GM12878 (cell line): ENCODE data around the gene PRPF40B. TPM values are rescaled to one million over a fixed set of nuclear protein-coding genes. Genes with fewer than 3 reads are reported as not detected.

Experiments used
- ATAC-seq: fragments of 200-7000 bp; cut with Tn5 transposase; 3 replicates; pipeline ENCODE4 v1.9.1; 2020; ENCODE audit warnings: mild to moderate bottlenecking, moderate library complexity
- BruUV-seq: library from RNA; stranded (reverse); fragments of 400-500 nt; replicated peaks from 2 replicates; lab custom pipeline; 2021; lab: Mats Ljungman, UMichigan
- CTCF ChIA-PET: fragments of 300-600 bp; sonication (Branson Sonifier 250); formaldehyde crosslinking; extraction: SDS; loops from one replicate; lab custom pipeline; 2021; ENCODE audit warnings: inconsistent platforms; lab: Yijun Ruan, JAX
- POLR2A ChIA-PET: fragments of 350-600 bp; formaldehyde crosslinking; extraction: SDS; loops from one replicate; lab custom pipeline; 2021; ENCODE audit warnings: inconsistent platforms; lab: Charles Lee
- RAD21 ChIA-PET: fragments of 300-600 bp; sonication (Branson Sonifier 250); formaldehyde crosslinking; loops from one replicate; lab custom pipeline; 2023; ENCODE audit warnings: antibody characterized with exemption; ENCODE audit not compliant: unreplicated experiment; lab: Charles Lee
- SMC1A ChIA-PET: fragments of 300-600 bp; sonication (Branson Sonifier 250); formaldehyde crosslinking; loops from one replicate; lab custom pipeline; 2023; ENCODE audit not compliant: unreplicated experiment, uncharacterized antibody; lab: Charles Lee
- DNase-seq: peaks from one replicate; pipeline ENCODE4 v3.0.0-alpha.2; 2011; ENCODE audit warnings: low read depth, low spot score
- FAIRE-seq: peaks from 3 replicates; lab custom pipeline; 2011; peaks lifted over from hg19 to GRCh38; lab: Jason Lieb, UNC
- H2AFZ ChIP-seq: 2 replicates; pipeline ENCODE4 v1.6.0; 2011; ENCODE audit warnings: low read depth, low read length, control low read depth; ENCODE audit not compliant: control insufficient read depth
- H3K27ac ChIP-seq: 2 replicates; pipeline ENCODE4 v1.5.1; 2011; ENCODE audit warnings: control low read depth; ENCODE audit not compliant: control insufficient read depth, insufficient read depth
- H3K27me3 ChIP-seq, 2 experiments: replicated peaks in 1 of 2; 2 replicates each; pipeline versions ENCODE4 v1.6.0 to v1.6.1; 2011; ENCODE audit warnings: low read length in 1 of 2; ENCODE audit not compliant: control insufficient read depth in 2 of 2, insufficient read depth in 2 of 2
- H3K36me3 ChIP-seq, 2 experiments: 2 replicates each; pipeline ENCODE4 v1.5.1; 2011; ENCODE audit warnings: low read length in 1 of 2; ENCODE audit not compliant: control insufficient read depth in 2 of 2, insufficient read depth in 2 of 2
- H3K4me1 ChIP-seq: 2 replicates; pipeline ENCODE4 v1.6.1; 2011; ENCODE audit warnings: mild to moderate bottlenecking, low read length, moderate library complexity, mixed read lengths; ENCODE audit not compliant: control insufficient read depth, insufficient read depth
- H3K4me2 ChIP-seq: 2 replicates; pipeline ENCODE4 v1.6.0; 2011; ENCODE audit warnings: control low read depth; ENCODE audit not compliant: control insufficient read depth, insufficient read depth
- H3K4me3 ChIP-seq: fragments of 200-600 bp; sonication (generic); 2 replicates; pipeline ENCODE4 v1.5.1; 2016
- H3K79me2 ChIP-seq: 2 replicates; pipeline ENCODE4 v1.6.0; 2011; ENCODE audit warnings: low read length; ENCODE audit not compliant: control insufficient read depth, insufficient read depth
- H3K9ac ChIP-seq: 2 replicates; pipeline ENCODE4 v1.8.0; 2011; ENCODE audit warnings: low read length, control low read depth, mixed read lengths; ENCODE audit not compliant: control insufficient read depth, insufficient read depth
- H3K9me3 ChIP-seq: replicated peaks from 3 replicates; pipeline ENCODE4 v1.5.1; 2011; ENCODE audit warnings: mild to moderate bottlenecking, low read length; ENCODE audit not compliant: control insufficient read depth, insufficient read depth
- H4K20me1 ChIP-seq: 2 replicates; pipeline ENCODE4 v1.6.0; 2011; ENCODE audit not compliant: control insufficient read depth, insufficient read depth
- CHD1 ChIP-seq: IDR thresholded peaks from 2 replicates; pipeline ENCODE4 v1.6.1; 2012; ENCODE audit warnings: low read depth, low read length, improper control_type of control experiment
- FOXM1 ChIP-seq: IDR thresholded peaks from 2 replicates; pipeline ENCODE4 v1.6.1; 2012; ENCODE audit warnings: low read depth, mild to moderate bottlenecking, inconsistent platforms, low read length, moderate library complexity
- GABPA ChIP-seq: IDR thresholded peaks from 2 replicates; pipeline ENCODE4 v1.6.1; 2014; ENCODE audit warnings: antibody characterized with exemption, low read depth, mild to moderate bottlenecking, inconsistent platforms
- RB1 ChIP-seq: fragments of 450-650 bp; formaldehyde crosslinking; IDR thresholded peaks from 2 replicates; pipeline ENCODE4 v1.6.1; 2017; ENCODE audit warnings: mild to moderate bottlenecking, borderline replicate concordance
- RBBP5 ChIP-seq: fragments of 200-600 bp; sonication (generic); conservative IDR thresholded peaks from 2 replicates; pipeline ENCODE4 v1.6.1; 2016
- WGBS: methylation state at CpG from one replicate; pipeline ENCODE4 v1.1.6; 2016; ENCODE audit warnings: low lambda C conversion rate; ENCODE audit not compliant: insufficient replicate concordance, insufficient coverage; ENCODE audit errors: missing lambda C conversion rate; 5-methylcytosine and 5-hydroxymethylcytosine counted together
- in situ Hi-C: fragments of 300-500 bp; cut with MboI; formaldehyde crosslinking; loops from 9 replicates; pipeline ENCODE4 v1.14.3; 2018; ENCODE audit warnings: mixed read lengths
- intact Hi-C: fragments of 100-400 bp; cut with micrococcal nuclease; formaldehyde crosslinking; loops from one replicate; pipeline ENCODE4 v1.14.2; 2022; ENCODE audit not compliant: unreplicated experiment
- polyA plus RNA-seq, 11 experiments: library from polyadenylated mRNA; depleted of rRNA in 4 of 11; unstranded in 6 of 11; stranded (reverse) in 5 of 11; fragments of >200 nt; fragmentation: Nextera tagmentation in 4 of 11; fragmentation: Illumina TruSeq in 1 of 11; extraction: Ambion mirVana in 4 of 11; extraction: Trizol in 1 of 11; gene quantifications; 1 replicate in 1 of 11; 2 replicates in 10 of 11; pipeline versions ENCODE4 v1.2.1 to v1.2.3, GENCODE V29; 2011 to 2016; ENCODE audit warnings: inconsistent platforms in 2 of 11, missing spikeins in 2 of 11, low read depth in 1 of 11
- total RNA-seq, 4 experiments: library from RNA; depleted of rRNA in 3 of 4; stranded (reverse); fragments of >200 nt in 3 of 4; fragmentation: Illumina TruSeq in 1 of 4; extraction: Trizol in 1 of 4; gene quantifications; 2 replicates each; pipeline versions ENCODE4 v1.2.1 to v1.2.3, GENCODE V29; 2013 to 2021
- TF ChIP-seq, protein P1 (sequence below): IDR thresholded peaks from 2 replicates; pipeline ENCODE4 v1.6.1; 2012; ENCODE audit warnings: low read depth, low read length, improper control_type of control experiment
- TF ChIP-seq, protein P2 (sequence below): fragments of 450-650 bp; formaldehyde crosslinking; IDR thresholded peaks from 2 replicates; pipeline ENCODE4 v1.4.0; 2022; ENCODE audit warnings: mild to moderate bottlenecking, moderate library complexity
- TF ChIP-seq, protein P3 (sequence below): fragments of 450-650 bp; IDR thresholded peaks from 2 replicates; pipeline ENCODE4 v1.6.1; 2017; ENCODE audit warnings: borderline replicate concordance

PRPF40B gene
- total and polyA plus RNA-seq, 10 of the 15 experiments (the other 5 are each of a cell fraction or from before 2014, with no cell fraction given), result 0.31 to 17.9 (median 7.3) TPM

DNA sequence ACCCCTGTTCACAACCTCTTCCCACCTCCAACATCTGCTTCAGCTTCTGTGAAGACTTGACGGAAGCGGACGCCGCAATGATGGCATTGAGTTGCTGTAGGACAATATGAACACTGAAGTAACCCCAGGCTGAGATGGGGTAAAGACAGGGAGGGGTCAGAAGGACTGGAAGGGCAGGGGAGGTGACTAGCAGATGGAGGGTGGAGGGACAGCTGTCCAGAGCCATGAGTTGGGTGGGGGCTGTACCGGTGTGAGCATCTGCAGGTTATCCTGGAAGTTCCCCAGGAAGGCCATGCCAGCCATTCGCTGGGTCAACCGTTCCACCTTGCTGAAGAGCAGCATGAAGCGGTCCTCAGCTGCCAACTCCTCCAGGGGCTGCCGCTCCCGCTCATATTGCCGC, 26.1 kb downstream of the PRPF40B start:
- WGBS, result 98% methylated on average over 11 of the region's 11 CpGs
- DNase-seq, result no peak
- no peak for TF ChIP-seq GABPA
- TF ChIP-seq, protein P1, sequence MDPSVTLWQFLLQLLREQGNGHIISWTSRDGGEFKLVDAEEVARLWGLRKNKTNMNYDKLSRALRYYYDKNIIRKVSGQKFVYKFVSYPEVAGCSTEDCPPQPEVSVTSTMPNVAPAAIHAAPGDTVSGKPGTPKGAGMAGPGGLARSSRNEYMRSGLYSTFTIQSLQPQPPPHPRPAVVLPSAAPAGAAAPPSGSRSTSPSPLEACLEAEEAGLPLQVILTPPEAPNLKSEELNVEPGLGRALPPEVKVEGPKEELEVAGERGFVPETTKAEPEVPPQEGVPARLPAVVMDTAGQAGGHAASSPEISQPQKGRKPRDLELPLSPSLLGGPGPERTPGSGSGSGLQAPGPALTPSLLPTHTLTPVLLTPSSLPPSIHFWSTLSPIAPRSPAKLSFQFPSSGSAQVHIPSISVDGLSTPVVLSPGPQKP, result no peak
- TF ChIP-seq RBBP5, result no peak
- TF ChIP-seq, protein P2, sequence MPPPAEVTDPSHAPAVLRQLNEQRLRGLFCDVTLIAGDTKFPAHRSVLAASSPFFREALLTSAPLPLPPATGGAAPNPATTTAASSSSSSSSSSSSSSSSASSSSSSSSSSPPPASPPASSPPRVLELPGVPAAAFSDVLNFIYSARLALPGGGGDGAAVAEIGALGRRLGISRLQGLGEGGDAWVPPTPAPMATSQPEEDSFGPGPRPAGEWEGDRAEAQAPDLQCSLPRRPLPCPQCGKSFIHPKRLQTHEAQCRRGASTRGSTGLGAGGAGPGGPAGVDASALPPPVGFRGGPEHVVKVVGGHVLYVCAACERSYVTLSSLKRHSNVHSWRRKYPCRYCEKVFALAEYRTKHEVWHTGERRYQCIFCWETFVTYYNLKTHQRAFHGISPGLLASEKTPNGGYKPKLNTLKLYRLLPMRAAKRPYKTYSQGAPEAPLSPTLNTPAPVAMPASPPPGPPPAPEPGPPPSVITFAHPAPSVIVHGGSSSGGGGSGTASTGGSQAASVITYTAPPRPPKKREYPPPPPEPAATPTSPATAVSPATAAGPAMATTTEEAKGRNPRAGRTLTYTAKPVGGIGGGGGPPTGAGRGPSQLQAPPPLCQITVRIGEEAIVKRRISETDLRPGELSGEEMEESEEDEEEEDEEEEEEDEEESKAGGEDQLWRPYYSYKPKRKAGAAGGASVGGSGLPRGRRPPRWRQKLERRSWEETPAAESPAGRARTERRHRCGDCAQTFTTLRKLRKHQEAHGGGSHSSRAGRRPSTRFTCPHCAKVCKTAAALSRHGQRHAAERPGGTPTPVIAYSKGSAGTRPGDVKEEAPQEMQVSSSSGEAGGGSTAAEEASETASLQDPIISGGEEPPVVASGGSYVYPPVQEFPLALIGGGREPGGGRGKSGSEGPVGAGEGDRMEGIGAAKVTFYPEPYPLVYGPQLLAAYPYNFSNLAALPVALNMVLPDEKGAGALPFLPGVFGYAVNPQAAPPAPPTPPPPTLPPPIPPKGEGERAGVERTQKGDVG (CRISPR knock-in tag), result no peak
- TF ChIP-seq FOXM1, result no peak
- TF ChIP-seq CHD1, result no peak
- TF ChIP-seq, protein P3, sequence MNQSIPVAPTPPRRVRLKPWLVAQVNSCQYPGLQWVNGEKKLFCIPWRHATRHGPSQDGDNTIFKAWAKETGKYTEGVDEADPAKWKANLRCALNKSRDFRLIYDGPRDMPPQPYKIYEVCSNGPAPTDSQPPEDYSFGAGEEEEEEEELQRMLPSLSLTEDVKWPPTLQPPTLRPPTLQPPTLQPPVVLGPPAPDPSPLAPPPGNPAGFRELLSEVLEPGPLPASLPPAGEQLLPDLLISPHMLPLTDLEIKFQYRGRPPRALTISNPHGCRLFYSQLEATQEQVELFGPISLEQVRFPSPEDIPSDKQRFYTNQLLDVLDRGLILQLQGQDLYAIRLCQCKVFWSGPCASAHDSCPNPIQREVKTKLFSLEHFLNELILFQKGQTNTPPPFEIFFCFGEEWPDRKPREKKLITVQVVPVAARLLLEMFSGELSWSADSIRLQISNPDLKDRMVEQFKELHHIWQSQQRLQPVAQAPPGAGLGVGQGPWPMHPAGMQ, result no peak
- TF ChIP-seq RB1, result no peak
- in situ Hi-C loops (loop anchor here (10.0 kb wide), 1 partner anchor 185 kb away; no protein-coding TSS in a partner anchor), intact Hi-C loops (no loop called here)
- H3K9ac ChIP-seq, result no peak overlapping the region
- no peaks in the 10 kb centered on the region for H3K27me3 ChIP-seq
- no peaks in the 10 kb centered on the region for H3K4me1 ChIP-seq
- no peak overlapping the region for H3K4me3 ChIP-seq
- POLR2A ChIA-PET, result interaction anchor here (1.3 to 3.9 kb wide), 2 partner anchors 12 to 55 kb away, joined by 6 to 28 read pairs; no protein-coding TSS in a partner anchor
- no peaks in the 10 kb centered on the region for H3K9me3 ChIP-seq
- H3K79me2 ChIP-seq, result no peaks in the 10 kb centered on the region
- RAD21 ChIA-PET, result interaction anchor here (0.6 to 2.6 kb wide), 6 partner anchors 12 to 1114 kb away, joined by 3 to 10 read pairs (median 5); partner anchors contain the start of genes ATF1 and FMNL3
- SMC1A ChIA-PET, result interaction anchor here (1.7 to 10.9 kb wide), 3 partner anchors 11 to 91 kb away, joined by 4 to 191 read pairs (median 10); partner anchors contain the start of genes FMNL3 and TMBIM6
- H4K20me1 ChIP-seq, result no peaks in the 10 kb centered on the region; the same call in 1 of the 2 replicates
- H3K4me2 ChIP-seq, result no peak overlapping the region
- no peak overlapping the region for H2AFZ ChIP-seq
- ATAC-seq, result no peak
- H3K36me3 ChIP-seq, result peaks cover 47 to 49% of the 10 kb centered on the region in 2 experiments
- no peak overlapping the region for H3K27ac ChIP-seq
- CTCF ChIA-PET, result interaction anchor here (1.0 to 20.4 kb wide), 3 partner anchors 12 to 60 kb away, joined by 3 to 486 read pairs (median 13); partner anchors contain the start of gene FMNL3
- FAIRE-seq, result no peak
- no TSS peak for BruUV-seq
